OCI-LY1 (cell line): Measurements from ENCODE around the gene ACYP1.

Experiments used
- EZH2 ChIP-seq: fragments of 200-600 bp; sonication (generic), shearing (Covaris generic); IDR thresholded peaks from 2 replicates; pipeline ENCODE4 v1.8.0; 2017; ENCODE audit warnings: borderline replicate concordance, mixed run types, mild to moderate bottlenecking, antibody characterized with exemption, low read length, moderate library complexity, mixed read lengths
- TF ChIP-seq, protein P1 (sequence below): fragments of 200-600 bp; sonication (generic), shearing (Covaris generic); IDR thresholded peaks from 2 replicates; pipeline ENCODE4 v1.5.1; 2017; ENCODE audit warnings: mild to moderate bottlenecking, antibody characterized with exemption, low read length, moderate library complexity, mixed read lengths

DNA sequence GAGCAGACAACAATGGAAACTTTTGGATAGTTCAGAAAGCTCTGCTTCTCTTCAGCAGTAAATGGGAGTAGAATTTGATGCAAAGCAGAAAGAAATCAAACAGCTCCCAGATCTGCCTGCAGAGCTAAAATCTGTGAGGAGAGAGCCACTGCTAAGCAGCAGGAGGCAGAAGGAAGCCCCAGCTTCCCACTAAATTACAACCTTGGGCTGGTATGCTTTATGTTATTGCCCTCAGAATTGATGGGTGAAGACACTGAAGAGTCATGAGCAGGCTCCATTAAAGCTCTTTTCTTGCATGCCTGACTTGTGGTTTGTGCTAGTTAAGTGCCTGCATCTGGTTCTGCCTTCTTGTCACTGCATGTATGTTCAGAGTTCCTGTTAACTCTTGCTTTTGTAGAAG, 14.0 kb upstream of the ACYP1 start:
- TF ChIP-seq, protein P1, sequence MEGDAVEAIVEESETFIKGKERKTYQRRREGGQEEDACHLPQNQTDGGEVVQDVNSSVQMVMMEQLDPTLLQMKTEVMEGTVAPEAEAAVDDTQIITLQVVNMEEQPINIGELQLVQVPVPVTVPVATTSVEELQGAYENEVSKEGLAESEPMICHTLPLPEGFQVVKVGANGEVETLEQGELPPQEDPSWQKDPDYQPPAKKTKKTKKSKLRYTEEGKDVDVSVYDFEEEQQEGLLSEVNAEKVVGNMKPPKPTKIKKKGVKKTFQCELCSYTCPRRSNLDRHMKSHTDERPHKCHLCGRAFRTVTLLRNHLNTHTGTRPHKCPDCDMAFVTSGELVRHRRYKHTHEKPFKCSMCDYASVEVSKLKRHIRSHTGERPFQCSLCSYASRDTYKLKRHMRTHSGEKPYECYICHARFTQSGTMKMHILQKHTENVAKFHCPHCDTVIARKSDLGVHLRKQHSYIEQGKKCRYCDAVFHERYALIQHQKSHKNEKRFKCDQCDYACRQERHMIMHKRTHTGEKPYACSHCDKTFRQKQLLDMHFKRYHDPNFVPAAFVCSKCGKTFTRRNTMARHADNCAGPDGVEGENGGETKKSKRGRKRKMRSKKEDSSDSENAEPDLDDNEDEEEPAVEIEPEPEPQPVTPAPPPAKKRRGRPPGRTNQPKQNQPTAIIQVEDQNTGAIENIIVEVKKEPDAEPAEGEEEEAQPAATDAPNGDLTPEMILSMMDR, result no peak
- TF ChIP-seq EZH2, result no peak
